Measurements from ENCODE around the gene PLEKHA8.

Gene PLEKHA8

DNA sequence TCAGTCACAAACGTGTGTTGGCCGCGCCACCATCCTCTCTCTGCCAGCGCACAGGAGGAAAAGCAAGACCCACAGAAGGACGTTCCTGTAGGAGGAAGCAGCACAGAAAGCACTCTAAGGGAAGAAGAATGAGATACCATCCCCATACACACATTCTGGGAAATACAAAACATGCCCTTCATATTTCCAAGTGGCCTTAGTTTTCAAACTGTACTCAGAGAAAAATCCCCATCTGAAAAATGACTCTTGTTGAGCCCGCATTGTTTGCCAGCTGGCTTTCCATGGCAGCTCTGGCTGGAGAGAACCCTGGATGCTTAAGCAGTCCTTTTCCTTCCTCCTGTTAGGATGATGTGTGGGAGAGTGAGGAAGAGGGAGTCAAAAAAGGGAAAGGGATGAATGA lies 139.7 kb downstream of the PLEKHA8 start:
- TF ChIP-seq NFIC (IDR thresholded peaks at IDR 0.05) (no peak), ZBTB7A (IDR thresholded peaks at IDR 0.05; ENCODE audit: low read depth) (no peak), CREB1 (IDR thresholded peaks at IDR 0.05; ENCODE audit: low read depth) (no peak), TAF1 (IDR thresholded peaks at IDR 0.05; ENCODE audit: low read depth) (no peak), FOXM1 (IDR thresholded peaks at IDR 0.05; ENCODE audit: borderline replicate concordance, low read depth) (no peak), REST (IDR thresholded peaks at IDR 0.05; ENCODE audit: low read depth) (no peak), CEBPB (IDR thresholded peaks at IDR 0.05) (no peak), TCF12 (IDR thresholded peaks at IDR 0.05; ENCODE audit: low read depth) (no peak), TEAD4 (IDR thresholded peaks at IDR 0.05) (no peak), EGR1 (IDR thresholded peaks at IDR 0.05) (no peak), EP300 (IDR thresholded peaks at IDR 0.05; ENCODE audit: borderline replicate concordance) (no peak), YY1 (IDR thresholded peaks at IDR 0.05; ENCODE audit: low read depth) (no peak), RAD21 (IDR thresholded peaks at IDR 0.05; ENCODE audit: low read depth) (no peak)
- TF ChIP-seq, protein P1, sequence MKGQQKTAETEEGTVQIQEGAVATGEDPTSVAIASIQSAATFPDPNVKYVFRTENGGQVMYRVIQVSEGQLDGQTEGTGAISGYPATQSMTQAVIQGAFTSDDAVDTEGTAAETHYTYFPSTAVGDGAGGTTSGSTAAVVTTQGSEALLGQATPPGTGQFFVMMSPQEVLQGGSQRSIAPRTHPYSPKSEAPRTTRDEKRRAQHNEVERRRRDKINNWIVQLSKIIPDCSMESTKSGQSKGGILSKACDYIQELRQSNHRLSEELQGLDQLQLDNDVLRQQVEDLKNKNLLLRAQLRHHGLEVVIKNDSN (IDR thresholded peaks at IDR 0.05), result no peak
- TF ChIP-seq, protein P2, sequence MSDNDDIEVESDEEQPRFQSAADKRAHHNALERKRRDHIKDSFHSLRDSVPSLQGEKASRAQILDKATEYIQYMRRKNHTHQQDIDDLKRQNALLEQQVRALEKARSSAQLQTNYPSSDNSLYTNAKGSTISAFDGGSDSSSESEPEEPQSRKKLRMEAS (IDR thresholded peaks at IDR 0.05), result no peak

- no peak for TF ChIP-seq RAD21 (IDR thresholded peaks at IDR 0.05; ENCODE audit: low read depth)
- TF ChIP-seq CREB1 (IDR thresholded peaks at IDR 0.05; ENCODE audit: low read depth), result no peak
- TF ChIP-seq, protein P1 (IDR thresholded peaks at IDR 0.05), result no peak
- no peak for TF ChIP-seq CEBPB (IDR thresholded peaks at IDR 0.05)
- no peak for TF ChIP-seq FOXM1 (IDR thresholded peaks at IDR 0.05; ENCODE audit: borderline replicate concordance, low read depth)
- TF ChIP-seq TAF1 (IDR thresholded peaks at IDR 0.05; ENCODE audit: low read depth), result no peak
- no peak for TF ChIP-seq TEAD4 (IDR thresholded peaks at IDR 0.05)
- no peak for TF ChIP-seq YY1 (IDR thresholded peaks at IDR 0.05; ENCODE audit: low read depth)
- TF ChIP-seq, protein P2 (IDR thresholded peaks at IDR 0.05), result no peak
- no peak for TF ChIP-seq EP300 (IDR thresholded peaks at IDR 0.05; ENCODE audit: borderline replicate concordance)
- no peak for TF ChIP-seq REST (IDR thresholded peaks at IDR 0.05; ENCODE audit: low read depth)
- TF ChIP-seq ZBTB7A (IDR thresholded peaks at IDR 0.05; ENCODE audit: low read depth), result no peak
- TF ChIP-seq NFIC (IDR thresholded peaks at IDR 0.05), result no peak
- TF ChIP-seq EGR1 (IDR thresholded peaks at IDR 0.05), result no peak
- no peak for TF ChIP-seq TCF12 (IDR thresholded peaks at IDR 0.05; ENCODE audit: low read depth)
These were observed 140.8 kb downstream of the PLEKHA8 start for GRCh38 chr7:30168835-30169573.

DNA sequence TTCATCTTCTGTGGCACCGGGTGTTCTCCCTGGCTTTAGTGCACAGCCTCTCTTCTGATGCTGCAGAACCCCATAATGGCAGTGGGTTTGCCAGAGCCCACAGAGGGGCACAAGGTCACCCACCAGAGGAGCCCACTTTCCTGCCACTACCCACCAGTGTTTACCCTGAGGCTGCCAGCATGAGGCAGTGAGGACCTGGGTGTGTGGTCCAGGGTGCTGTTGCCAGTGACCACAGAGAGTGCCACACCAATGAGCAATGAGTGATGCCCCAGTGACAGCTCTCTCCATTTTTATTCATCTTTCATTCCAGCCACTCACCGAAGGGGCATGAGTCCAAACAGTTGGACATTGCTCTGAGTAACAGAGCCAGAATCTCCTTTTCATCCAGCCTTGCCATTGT lies 141.4 kb downstream of the PLEKHA8 start:
- no peak for TF ChIP-seq EP300 (IDR thresholded peaks at IDR 0.05; ENCODE audit: borderline replicate concordance)
- TF ChIP-seq ZBTB7A (IDR thresholded peaks at IDR 0.05; ENCODE audit: low read depth), result no peak
- TF ChIP-seq, protein P2 (IDR thresholded peaks at IDR 0.05), result no peak
- TF ChIP-seq TEAD4 (IDR thresholded peaks at IDR 0.05), result no peak
- TF ChIP-seq YY1 (IDR thresholded peaks at IDR 0.05; ENCODE audit: low read depth), result no peak
- TF ChIP-seq EGR1 (IDR thresholded peaks at IDR 0.05), result no peak
- TF ChIP-seq FOXM1 (IDR thresholded peaks at IDR 0.05; ENCODE audit: borderline replicate concordance, low read depth), result no peak
- TF ChIP-seq, protein P1 (IDR thresholded peaks at IDR 0.05), result no peak
- TF ChIP-seq TCF12 (IDR thresholded peaks at IDR 0.05; ENCODE audit: low read depth), result no peak
- no peak for TF ChIP-seq RAD21 (IDR thresholded peaks at IDR 0.05; ENCODE audit: low read depth)
- no peak for TF ChIP-seq CREB1 (IDR thresholded peaks at IDR 0.05; ENCODE audit: low read depth)

DNA sequence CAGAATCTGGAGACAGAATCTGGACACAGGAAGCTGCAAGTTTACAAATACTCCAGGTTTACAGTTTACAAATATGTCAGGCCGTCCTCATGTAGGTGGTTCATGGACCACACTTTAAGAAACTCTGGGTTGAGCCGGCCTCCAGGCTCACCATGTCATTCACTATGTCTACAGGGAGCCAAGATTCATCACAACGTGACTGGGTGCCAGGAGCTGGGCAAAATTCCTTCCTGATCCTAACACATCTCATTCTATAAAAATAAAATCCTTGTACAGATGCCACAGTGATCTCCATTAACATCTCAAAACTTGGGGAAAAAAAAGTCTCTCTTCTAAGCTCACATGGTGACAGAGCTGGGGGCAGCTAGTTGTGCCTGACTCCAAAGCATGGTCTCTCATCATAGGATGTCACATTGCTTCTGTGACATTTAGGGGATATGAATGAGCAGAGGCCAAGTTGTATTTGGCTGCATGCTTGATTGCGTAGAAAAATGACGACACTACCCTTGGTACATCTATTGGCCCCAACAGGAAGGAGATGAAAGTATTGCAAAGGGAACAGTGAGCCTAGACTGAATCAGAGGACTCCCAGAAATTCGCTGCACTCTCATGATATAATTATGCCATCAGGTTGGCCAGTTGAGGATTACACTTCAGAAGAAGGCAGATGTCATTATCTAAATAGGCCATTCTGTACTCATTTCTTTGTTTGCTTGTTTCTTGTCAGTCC lies 142.4 kb downstream of the PLEKHA8 start:
- TF ChIP-seq YY1 (IDR thresholded peaks at IDR 0.05; ENCODE audit: low read depth), result no peak
- TF ChIP-seq, protein P2 (IDR thresholded peaks at IDR 0.05), result no peak
- no peak for TF ChIP-seq CREB1 (IDR thresholded peaks at IDR 0.05; ENCODE audit: low read depth)
- no peak for TF ChIP-seq REST (IDR thresholded peaks at IDR 0.05; ENCODE audit: low read depth)

Data from Ishikawa (cell line).